GM23338 (cell line): ENCODE measurements around the gene MYH14. TPM values are rescaled to one million over a fixed set of nuclear protein-coding genes. Genes with fewer than 3 reads are reported as not detected.

Experiments
- ATAC-seq: fragments of 200-7000 bp; cut with Tn5 transposase; 3 replicates; pipeline ENCODE4 v1.9.1; 2020
- DNase-seq: peaks from one replicate; pipeline ENCODE4 v3.0.0-alpha.2; 2015; ENCODE audit warnings: low spot score
- H2AFZ ChIP-seq: fragments of 200-600 bp; sonication (generic); 2 replicates; pipeline ENCODE4 v1.8.0; 2016; ENCODE audit warnings: antibody characterized with exemption, mild to moderate bottlenecking, moderate library complexity
- H3F3A ChIP-seq: fragments of 200-600 bp; sonication (generic); replicated peaks from 2 replicates; pipeline ENCODE4 v1.8.0; 2017; ENCODE audit warnings: antibody characterized with exemption, mixed run types, low read depth
- H3K27ac ChIP-seq: fragments of 200-600 bp; sonication (generic); 2 replicates; pipeline ENCODE4 v1.6.1; 2016; ENCODE audit warnings: low read depth
- H3K27me3 ChIP-seq: fragments of 200-600 bp; sonication (generic); 2 replicates; pipeline ENCODE4 v1.8.0; 2016; ENCODE audit warnings: mild to moderate bottlenecking, mixed run types, moderate library complexity; ENCODE audit not compliant: insufficient read depth
- H3K36me3 ChIP-seq: fragments of 200-600 bp; sonication (generic); 2 replicates; pipeline ENCODE4 v1.8.0; 2016; ENCODE audit warnings: mild to moderate bottlenecking; ENCODE audit not compliant: insufficient read depth
- H3K4me1 ChIP-seq: fragments of 200-600 bp; sonication (generic); 2 replicates; pipeline ENCODE4 v1.8.0; 2016; ENCODE audit warnings: mild to moderate bottlenecking, moderate library complexity; ENCODE audit not compliant: insufficient read depth
- H3K4me2 ChIP-seq: fragments of 200-600 bp; sonication (generic); 2 replicates; pipeline ENCODE4 v1.7.1; 2017; ENCODE audit warnings: mixed run types
- H3K4me3 ChIP-seq: fragments of 200-600 bp; sonication (generic); 2 replicates; pipeline ENCODE4 v1.6.1; 2016; ENCODE audit warnings: mixed run types
- H3K79me2 ChIP-seq: fragments of 200-600 bp; sonication (generic); replicated peaks from 2 replicates; pipeline ENCODE4 v1.8.0; 2017; ENCODE audit warnings: mild to moderate bottlenecking; ENCODE audit not compliant: insufficient read depth
- H3K9me2 ChIP-seq: fragments of 200-600 bp; sonication (generic); 2 replicates; pipeline ENCODE4 v1.8.0; 2017; ENCODE audit not compliant: insufficient read depth
- H4K20me1 ChIP-seq: fragments of 200-600 bp; sonication (generic); replicated peaks from 2 replicates; pipeline ENCODE4 v1.8.0; 2017; ENCODE audit warnings: mild to moderate bottlenecking; ENCODE audit not compliant: insufficient read depth
- H3K27ac Mint-ChIP-seq: 2 replicates; pipeline ENCODE4 v1.8.0; 2020; ENCODE audit warnings: inconsistent platforms, mild to moderate bottlenecking, moderate library complexity, mixed read lengths
- H3K27me3 Mint-ChIP-seq: 3 replicates; pipeline ENCODE4 v1.8.0; 2022; ENCODE audit warnings: low read depth, mild to moderate bottlenecking, moderate library complexity, mixed read lengths, inconsistent platforms; ENCODE audit not compliant: insufficient read depth, poor library complexity
- H3K36me3 Mint-ChIP-seq: 3 replicates; pipeline ENCODE4 v1.8.0; 2021; ENCODE audit warnings: low read depth, mild to moderate bottlenecking, inconsistent platforms, moderate library complexity, mixed read lengths
- H3K4me1 Mint-ChIP-seq: 3 replicates; pipeline ENCODE4 v1.8.0; 2020; ENCODE audit warnings: mild to moderate bottlenecking, inconsistent platforms, mixed read lengths
- H3K4me3 Mint-ChIP-seq: 3 replicates; pipeline ENCODE4 v1.8.0; 2021; ENCODE audit warnings: moderate library complexity, mild to moderate bottlenecking, inconsistent platforms, mixed read lengths
- H3K9me3 Mint-ChIP-seq: 3 replicates; pipeline ENCODE4 v1.8.0; 2020; ENCODE audit warnings: moderate library complexity, mild to moderate bottlenecking, inconsistent platforms, mixed read lengths
- JUNB ChIP-seq: IDR thresholded peaks from one replicate; pipeline ENCODE4 v1.6.1; 2016; ENCODE audit warnings: antibody characterized with exemption; ENCODE audit not compliant: unreplicated experiment
- STAT1 ChIP-seq: IDR thresholded peaks from one replicate; pipeline ENCODE4 v1.6.1; 2016; ENCODE audit warnings: antibody characterized with exemption; ENCODE audit not compliant: unreplicated experiment
- polyA plus RNA-seq: library from polyadenylated mRNA; unstranded; fragments of >200 nt; fragmentation: Nextera tagmentation; extraction: Ambion mirVana; gene quantifications from 2 replicates; pipeline ENCODE4 v1.2.1, GENCODE V29; 2016
- total RNA-seq: library from RNA; depleted of rRNA; stranded (reverse); fragments of >200 nt; shearing (Covaris generic); gene quantifications from 2 replicates; pipeline ENCODE4 v1.2.3, GENCODE V29; 2014
- TF ChIP-seq, protein P1 (sequence below): IDR thresholded peaks from one replicate; pipeline ENCODE4 v1.6.1; 2018; ENCODE audit warnings: antibody characterized with exemption; ENCODE audit not compliant: unreplicated experiment
- TF ChIP-seq, protein P2 (sequence below), 2 experiments: fragments of 200-600 bp in 1 of 2; sonication (generic) in 1 of 2; conservative IDR thresholded peaks; 2 replicates each; pipeline versions ENCODE4 v1.5.1 to v1.6.1; 2016 to 2017; ENCODE audit warnings: antibody characterized with exemption in 2 of 2, low read depth in 2 of 2, mild to moderate bottlenecking in 2 of 2, moderate library complexity in 1 of 2

MYH14 gene
- total and polyA plus RNA-seq, 2 experiments from 2014 or later = 25.5 to 27.5 TPM

GRCh38 chr19:50155520-50156109, 47.8 kb upstream of the MYH14 start:
- H3K36me3 Mint-ChIP-seq = peaks cover 30% of the 10 kb centered on the region
- Histone ChIP-seq H3K36me3 (no peaks in the 10 kb centered on the region), H3F3A (no peaks in the 10 kb centered on the region), H3K79me2 (no peaks in the 10 kb centered on the region), H3K4me1 (peaks cover 15% of the 10 kb centered on the region; the same call in 1 of the 2 replicates), H3K9me2 (no peaks in the 10 kb centered on the region), H3K27me3 (no peaks in the 10 kb centered on the region), H4K20me1 (no peaks in the 10 kb centered on the region), H2AFZ (no peak overlapping the region), H3K4me2 (no peak overlapping the region), H3K4me3 (no peak overlapping the region), H3K27ac (no peak overlapping the region)
- DNase-seq (peak; percentile 80), ATAC-seq (no peak)
- TF ChIP-seq, protein P1, sequence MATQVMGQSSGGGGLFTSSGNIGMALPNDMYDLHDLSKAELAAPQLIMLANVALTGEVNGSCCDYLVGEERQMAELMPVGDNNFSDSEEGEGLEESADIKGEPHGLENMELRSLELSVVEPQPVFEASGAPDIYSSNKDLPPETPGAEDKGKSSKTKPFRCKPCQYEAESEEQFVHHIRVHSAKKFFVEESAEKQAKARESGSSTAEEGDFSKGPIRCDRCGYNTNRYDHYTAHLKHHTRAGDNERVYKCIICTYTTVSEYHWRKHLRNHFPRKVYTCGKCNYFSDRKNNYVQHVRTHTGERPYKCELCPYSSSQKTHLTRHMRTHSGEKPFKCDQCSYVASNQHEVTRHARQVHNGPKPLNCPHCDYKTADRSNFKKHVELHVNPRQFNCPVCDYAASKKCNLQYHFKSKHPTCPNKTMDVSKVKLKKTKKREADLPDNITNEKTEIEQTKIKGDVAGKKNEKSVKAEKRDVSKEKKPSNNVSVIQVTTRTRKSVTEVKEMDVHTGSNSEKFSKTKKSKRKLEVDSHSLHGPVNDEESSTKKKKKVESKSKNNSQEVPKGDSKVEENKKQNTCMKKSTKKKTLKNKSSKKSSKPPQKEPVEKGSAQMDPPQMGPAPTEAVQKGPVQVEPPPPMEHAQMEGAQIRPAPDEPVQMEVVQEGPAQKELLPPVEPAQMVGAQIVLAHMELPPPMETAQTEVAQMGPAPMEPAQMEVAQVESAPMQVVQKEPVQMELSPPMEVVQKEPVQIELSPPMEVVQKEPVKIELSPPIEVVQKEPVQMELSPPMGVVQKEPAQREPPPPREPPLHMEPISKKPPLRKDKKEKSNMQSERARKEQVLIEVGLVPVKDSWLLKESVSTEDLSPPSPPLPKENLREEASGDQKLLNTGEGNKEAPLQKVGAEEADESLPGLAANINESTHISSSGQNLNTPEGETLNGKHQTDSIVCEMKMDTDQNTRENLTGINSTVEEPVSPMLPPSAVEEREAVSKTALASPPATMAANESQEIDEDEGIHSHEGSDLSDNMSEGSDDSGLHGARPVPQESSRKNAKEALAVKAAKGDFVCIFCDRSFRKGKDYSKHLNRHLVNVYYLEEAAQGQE = no peak
- TF ChIP-seq STAT1 = no peak
- TF ChIP-seq, protein P2, sequence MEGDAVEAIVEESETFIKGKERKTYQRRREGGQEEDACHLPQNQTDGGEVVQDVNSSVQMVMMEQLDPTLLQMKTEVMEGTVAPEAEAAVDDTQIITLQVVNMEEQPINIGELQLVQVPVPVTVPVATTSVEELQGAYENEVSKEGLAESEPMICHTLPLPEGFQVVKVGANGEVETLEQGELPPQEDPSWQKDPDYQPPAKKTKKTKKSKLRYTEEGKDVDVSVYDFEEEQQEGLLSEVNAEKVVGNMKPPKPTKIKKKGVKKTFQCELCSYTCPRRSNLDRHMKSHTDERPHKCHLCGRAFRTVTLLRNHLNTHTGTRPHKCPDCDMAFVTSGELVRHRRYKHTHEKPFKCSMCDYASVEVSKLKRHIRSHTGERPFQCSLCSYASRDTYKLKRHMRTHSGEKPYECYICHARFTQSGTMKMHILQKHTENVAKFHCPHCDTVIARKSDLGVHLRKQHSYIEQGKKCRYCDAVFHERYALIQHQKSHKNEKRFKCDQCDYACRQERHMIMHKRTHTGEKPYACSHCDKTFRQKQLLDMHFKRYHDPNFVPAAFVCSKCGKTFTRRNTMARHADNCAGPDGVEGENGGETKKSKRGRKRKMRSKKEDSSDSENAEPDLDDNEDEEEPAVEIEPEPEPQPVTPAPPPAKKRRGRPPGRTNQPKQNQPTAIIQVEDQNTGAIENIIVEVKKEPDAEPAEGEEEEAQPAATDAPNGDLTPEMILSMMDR (conservative IDR thresholded peaks at IDR 0.05; ENCODE audit: low read depth in 2 of 2) = peak; percentile 74 to 87
- peaks cover 94% of the 10 kb centered on the region for H3K9me3 Mint-ChIP-seq
- no peak overlapping the region for H3K27ac Mint-ChIP-seq
- no peak overlapping the region for H3K4me3 Mint-ChIP-seq
- no peaks in the 10 kb centered on the region; the same call in 2 of the 3 replicates for H3K4me1 Mint-ChIP-seq
- H3K27me3 Mint-ChIP-seq = peaks cover 10% of the 10 kb centered on the region

GRCh38 chr19:50158577-50158976, 44.8 kb upstream of the MYH14 start:
- peaks cover 28% of the 10 kb centered on the region for H3K36me3 Mint-ChIP-seq
- no peak overlapping the region for H2AFZ ChIP-seq
- H3K4me1 Mint-ChIP-seq = no peaks in the 10 kb centered on the region; the same call in 2 of the 3 replicates
- H3K79me2 ChIP-seq = no peaks in the 10 kb centered on the region
- peaks cover 96% of the 10 kb centered on the region for H3K9me3 Mint-ChIP-seq
- no peaks in the 10 kb centered on the region for H3K9me2 ChIP-seq
- no peak overlapping the region for H3K4me2 ChIP-seq
- H3K27me3 ChIP-seq = no peaks in the 10 kb centered on the region
- TF ChIP-seq JUNB = no peak
- peaks cover 14% of the 10 kb centered on the region for H3K27me3 Mint-ChIP-seq
- H3K36me3 ChIP-seq = no peaks in the 10 kb centered on the region
- H3F3A ChIP-seq = no peaks in the 10 kb centered on the region
- H3K4me3 ChIP-seq = no peak overlapping the region
- peaks cover 12% of the 10 kb centered on the region; the same call in 1 of the 2 replicates for H3K4me1 ChIP-seq
- no peak overlapping the region for H3K27ac Mint-ChIP-seq
- ATAC-seq = no peak
- DNase-seq = no peak
- H4K20me1 ChIP-seq = no peaks in the 10 kb centered on the region
- no peak overlapping the region for H3K27ac ChIP-seq
- no peak overlapping the region for H3K4me3 Mint-ChIP-seq
